K562 (cell line): ENCODE results near the gene FAM174C. TPM values are rescaled to one million over a fixed set of nuclear protein-coding genes. Genes with fewer than 3 reads are reported as not detected.

Experiments used
- CBX3 ChIP-seq, 2 experiments: IDR thresholded peaks; 1 replicate in 1 of 2; 2 replicates in 1 of 2; pipeline ENCODE4 v1.6.1; 2012; ENCODE audit warnings: inconsistent platforms in 2 of 2, low read length in 2 of 2, borderline replicate concordance in 1 of 2, control low read depth in 1 of 2
- GATAD2A ChIP-seq: fragments of 450-650 bp; IDR thresholded peaks from 2 replicates; pipeline ENCODE4 v1.6.1; 2017
- ILF3 ChIP-seq: fragments of 450-650 bp; IDR thresholded peaks from 2 replicates; pipeline ENCODE4 v1.6.1; 2018; ENCODE audit warnings: antibody characterized with exemption, mild to moderate bottlenecking, moderate library complexity, borderline replicate concordance
- IRF9 ChIP-seq: fragments of 450-650 bp; IDR thresholded peaks from 2 replicates; pipeline ENCODE4 v1.6.1; 2016; ENCODE audit warnings: missing biosample characterization, missing genetic modification characterization
- KDM1A ChIP-seq, 2 experiments: fragments of 450-650 bp; IDR thresholded peaks; 2 replicates each; pipeline ENCODE4 v1.6.1; 2016; ENCODE audit warnings: mild to moderate bottlenecking in 2 of 2
- LEF1 ChIP-seq: fragments of 450-650 bp; IDR thresholded peaks from 2 replicates; pipeline ENCODE4 v1.6.1; 2016; ENCODE audit warnings: mild to moderate bottlenecking
- MXI1 ChIP-seq: IDR thresholded peaks from 2 replicates; pipeline ENCODE4 v1.6.1; 2011; ENCODE audit warnings: low read depth, mild to moderate bottlenecking, improper control_type of control experiment, low read length
- MYC ChIP-seq, 2 experiments: fragments of 250-450 bp in 1 of 2; sonication (Bioruptor Pico) in 1 of 2; IDR thresholded peaks; 2 replicates each; pipeline versions ENCODE4 v1.5.1 to v1.6.1; 2012 to 2021; ENCODE audit warnings: low read depth in 2 of 2, borderline replicate concordance in 1 of 2, improper control_type of control experiment in 1 of 2, low read length in 1 of 2, mild to moderate bottlenecking in 1 of 2, moderate library complexity in 1 of 2
- RBFOX2 ChIP-seq: fragments of 200-400 bp; formaldehyde crosslinking; IDR thresholded peaks from 2 replicates; pipeline ENCODE4 v1.6.1; 2017; ENCODE audit warnings: low read depth, mild to moderate bottlenecking, low read length, moderate library complexity
- RFX5 ChIP-seq: IDR thresholded peaks from 2 replicates; pipeline ENCODE4 v1.6.1; 2011; ENCODE audit warnings: low read depth, mild to moderate bottlenecking, improper control_type of control experiment, low read length
- SMC3 ChIP-seq: conservative IDR thresholded peaks from 2 replicates; pipeline ENCODE4 v1.6.1; 2011; ENCODE audit warnings: low read depth, low read length, improper control_type of control experiment; ENCODE audit not compliant: insufficient read depth
- U2AF2 ChIP-seq: fragments of 200-400 bp; formaldehyde crosslinking; optimal IDR thresholded peaks from 2 replicates; pipeline ENCODE3; 2017; ENCODE audit warnings: low read depth, mild to moderate bottlenecking, low read length
- YBX1 ChIP-seq: fragments of 450-650 bp; IDR thresholded peaks from 2 replicates; pipeline ENCODE4 v1.7.1; 2016; ENCODE audit warnings: mild to moderate bottlenecking
- ZC3H8 ChIP-seq: fragments of 450-650 bp; IDR thresholded peaks from 2 replicates; pipeline ENCODE4 v1.6.1; 2017
- ZFX ChIP-seq: sonication (generic); formaldehyde crosslinking; IDR thresholded peaks from 2 replicates; pipeline ENCODE4 v1.8.0; 2022; ENCODE audit warnings: mild to moderate bottlenecking, missing genetic modification reagents, moderate library complexity
- ZKSCAN8 ChIP-seq: fragments of 200-800 bp; sonication (Bioruptor generic); IDR thresholded peaks from 2 replicates; pipeline ENCODE4 v1.6.1; 2016; ENCODE audit warnings: missing genetic modification characterization, missing compliant biosample characterization
- ZNF175 ChIP-seq: fragments of 200-800 bp; sonication (Bioruptor generic); IDR thresholded peaks from 2 replicates; pipeline ENCODE4 v1.6.1; 2016; ENCODE audit warnings: low read depth, mild to moderate bottlenecking, missing genetic modification characterization, missing compliant biosample characterization
- ZNF224 ChIP-seq: sonication (generic); formaldehyde crosslinking; IDR thresholded peaks from 2 replicates; pipeline ENCODE4 v1.8.0; 2022; ENCODE audit warnings: mild to moderate bottlenecking, missing genetic modification reagents
- ZNF592 ChIP-seq: fragments of 450-650 bp; IDR thresholded peaks from 2 replicates; pipeline ENCODE4 v1.6.1; 2017; ENCODE audit warnings: antibody characterized with exemption, mild to moderate bottlenecking
- polyA plus RNA-seq, 8 experiments: library from polyadenylated mRNA; depleted of rRNA in 4 of 8; stranded (reverse) in 5 of 8; unstranded in 3 of 8; fragments of >200 nt; fragmentation: Nextera tagmentation in 2 of 8; fragmentation: Illumina TruSeq in 1 of 8; extraction: Ambion mirVana in 2 of 8; extraction: Trizol in 1 of 8; gene quantifications; 2 replicates each; pipeline versions ENCODE4 v1.2.1 to v1.2.3, GENCODE V29; 2011 to 2014; ENCODE audit warnings: inconsistent platforms in 1 of 8, missing spikeins in 1 of 8
- total RNA-seq, 7 experiments: library from RNA; depleted of rRNA in 6 of 7; stranded (reverse); fragments of >200 nt in 6 of 7; fragmentation: Illumina TruSeq in 2 of 7; extraction: Trizol in 2 of 7; gene quantifications; 2 replicates each; pipeline versions ENCODE4 v1.2.1 to v1.2.3, GENCODE V29; 2011 to 2021; ENCODE audit warnings: low replicate concordance in 1 of 7
- TF ChIP-seq, protein P1 (sequence below): fragments of 250-450 bp; sonication (Bioruptor Pico); IDR thresholded peaks from 2 replicates; pipeline ENCODE4 v1.5.0; 2021
- TF ChIP-seq, protein P2 (sequence below): sonication (generic); formaldehyde crosslinking; IDR thresholded peaks from 2 replicates; pipeline ENCODE4 v1.8.1; 2022; ENCODE audit warnings: missing genetic modification reagents

Gene FAM174C
- total and polyA plus RNA-seq, 9 of the 15 experiments (the other 6 are each of a cell fraction or from before 2014, with no cell fraction given) = 0.66 to 89.6 (median 20.3) TPM

- TF ChIP-seq SMC3 (peak; percentile 86), LEF1 (no peak), ZNF224 (CRISPR knock-in tag) (no peak), RBFOX2 (peak; percentile 44), ZNF592 (peak; percentile 85), CBX3 (IDR thresholded peaks at IDR 0.05; ENCODE audit: borderline replicate concordance in 1 of 2, low read length in 2 of 2) (no peak), ZC3H8 (no peak), RFX5 (no peak), MXI1 (no peak; the same call in 1 of the 2 replicates), KDM1A (IDR thresholded peaks at IDR 0.05) (no peak), U2AF2 (no peak), GATAD2A (peak; percentile 55; the same call in 1 of the 2 replicates), ZFX (peak; percentile 63), MYC (IDR thresholded peaks at IDR 0.05; ENCODE audit: low read depth, low read length) (peak; percentile 79), MYC (CRISPR knock-in tag; IDR thresholded peaks at IDR 0.05; ENCODE audit: borderline replicate concordance, low read depth) (no peak), IRF9 (tag) (no peak), ILF3 (peak; percentile 88; the same call in 1 of the 2 replicates), YBX1 (no peak), ZNF175 (CRISPR knock-in tag) (no peak), ZKSCAN8 (no peak)
- TF ChIP-seq, protein P1, sequence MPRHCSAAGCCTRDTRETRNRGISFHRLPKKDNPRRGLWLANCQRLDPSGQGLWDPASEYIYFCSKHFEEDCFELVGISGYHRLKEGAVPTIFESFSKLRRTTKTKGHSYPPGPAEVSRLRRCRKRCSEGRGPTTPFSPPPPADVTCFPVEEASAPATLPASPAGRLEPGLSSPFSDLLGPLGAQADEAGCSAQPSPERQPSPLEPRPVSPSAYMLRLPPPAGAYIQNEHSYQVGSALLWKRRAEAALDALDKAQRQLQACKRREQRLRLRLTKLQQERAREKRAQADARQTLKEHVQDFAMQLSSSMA (CRISPR knock-in tag) = no peak
- TF ChIP-seq, protein P2, sequence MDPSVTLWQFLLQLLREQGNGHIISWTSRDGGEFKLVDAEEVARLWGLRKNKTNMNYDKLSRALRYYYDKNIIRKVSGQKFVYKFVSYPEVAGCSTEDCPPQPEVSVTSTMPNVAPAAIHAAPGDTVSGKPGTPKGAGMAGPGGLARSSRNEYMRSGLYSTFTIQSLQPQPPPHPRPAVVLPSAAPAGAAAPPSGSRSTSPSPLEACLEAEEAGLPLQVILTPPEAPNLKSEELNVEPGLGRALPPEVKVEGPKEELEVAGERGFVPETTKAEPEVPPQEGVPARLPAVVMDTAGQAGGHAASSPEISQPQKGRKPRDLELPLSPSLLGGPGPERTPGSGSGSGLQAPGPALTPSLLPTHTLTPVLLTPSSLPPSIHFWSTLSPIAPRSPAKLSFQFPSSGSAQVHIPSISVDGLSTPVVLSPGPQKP (CRISPR knock-in tag) = no peak
Observed at GRCh38 chr19:1266916-1267476, 8.3 kb upstream of the FAM174C start (continued).
